HG02870 (cell line): Measurements from ENCODE around the gene CREB3L1.

Experiments
- ATAC-seq: cut with Tn5 transposase; IDR thresholded peaks from one replicate; pipeline ENCODE4 v1.9.1; 2021; ENCODE audit warnings: mild to moderate bottlenecking, moderate library complexity; ENCODE audit not compliant: unreplicated experiment

Gene CREB3L1

DNA sequence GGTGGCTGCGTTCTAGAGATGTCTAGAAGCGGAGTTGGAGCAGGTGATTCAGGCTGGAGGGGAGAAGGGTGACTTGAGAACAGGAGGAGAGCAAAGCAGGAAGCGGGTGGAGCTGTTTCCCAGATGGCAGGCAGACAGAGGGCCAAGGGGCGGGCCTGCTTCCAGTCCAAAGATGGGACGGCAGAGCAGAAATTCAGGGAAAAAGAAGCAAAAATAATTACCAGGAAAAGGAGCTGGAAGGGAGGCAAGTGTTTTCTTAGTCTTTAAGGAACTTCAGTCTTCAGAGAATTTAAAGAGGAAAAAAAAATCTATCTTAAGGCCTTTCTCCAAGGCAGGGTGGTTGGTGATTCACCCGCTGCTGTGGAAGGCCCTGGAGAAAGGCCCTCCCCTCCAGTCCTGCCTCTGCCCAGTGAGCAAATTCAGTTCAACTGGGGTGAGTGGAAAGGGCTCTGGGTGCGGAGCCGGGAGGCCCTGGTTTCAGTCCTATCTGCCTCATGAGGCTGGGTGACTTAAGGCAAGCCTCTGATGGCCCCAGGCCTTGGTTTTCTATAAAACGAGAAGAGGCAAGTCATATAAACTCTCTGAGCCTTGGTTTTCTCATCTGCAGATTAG, 4.5 kb upstream of the CREB3L1 start:
- no peak for ATAC-seq

DNA sequence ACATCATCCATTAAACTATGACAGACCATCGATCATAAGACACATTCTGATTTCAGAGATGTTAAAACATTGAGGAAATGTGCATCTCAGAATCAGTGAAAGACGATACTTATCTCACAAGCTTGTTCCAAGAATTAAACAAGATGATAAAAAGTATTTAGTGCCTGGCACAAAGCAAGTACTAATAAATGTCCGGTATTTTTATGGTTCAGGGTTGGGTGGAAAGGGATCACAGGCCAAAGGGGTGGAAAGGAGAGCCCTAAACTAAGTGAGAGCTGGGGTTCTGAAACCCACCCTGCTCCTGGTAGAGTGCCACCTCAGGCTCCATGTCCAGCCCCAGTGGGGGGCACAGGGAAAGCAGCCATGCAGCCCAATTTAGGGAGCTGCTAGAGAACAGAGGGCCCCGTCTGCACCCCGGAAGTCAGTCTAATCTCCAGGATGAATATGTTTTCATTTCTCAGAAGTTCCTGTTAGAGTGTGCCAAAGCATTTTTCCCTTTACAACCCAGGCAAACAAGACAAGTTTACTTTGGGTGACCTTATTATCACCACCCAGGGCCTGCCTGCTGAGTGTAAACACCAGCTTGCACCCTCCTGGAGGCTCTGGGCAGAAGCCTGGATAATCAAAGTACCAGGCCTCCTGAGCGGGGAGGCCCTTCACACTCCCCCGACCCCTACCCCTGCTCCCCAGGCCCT, 3.8 kb upstream of the CREB3L1 start:
- ATAC-seq = no peak

DNA sequence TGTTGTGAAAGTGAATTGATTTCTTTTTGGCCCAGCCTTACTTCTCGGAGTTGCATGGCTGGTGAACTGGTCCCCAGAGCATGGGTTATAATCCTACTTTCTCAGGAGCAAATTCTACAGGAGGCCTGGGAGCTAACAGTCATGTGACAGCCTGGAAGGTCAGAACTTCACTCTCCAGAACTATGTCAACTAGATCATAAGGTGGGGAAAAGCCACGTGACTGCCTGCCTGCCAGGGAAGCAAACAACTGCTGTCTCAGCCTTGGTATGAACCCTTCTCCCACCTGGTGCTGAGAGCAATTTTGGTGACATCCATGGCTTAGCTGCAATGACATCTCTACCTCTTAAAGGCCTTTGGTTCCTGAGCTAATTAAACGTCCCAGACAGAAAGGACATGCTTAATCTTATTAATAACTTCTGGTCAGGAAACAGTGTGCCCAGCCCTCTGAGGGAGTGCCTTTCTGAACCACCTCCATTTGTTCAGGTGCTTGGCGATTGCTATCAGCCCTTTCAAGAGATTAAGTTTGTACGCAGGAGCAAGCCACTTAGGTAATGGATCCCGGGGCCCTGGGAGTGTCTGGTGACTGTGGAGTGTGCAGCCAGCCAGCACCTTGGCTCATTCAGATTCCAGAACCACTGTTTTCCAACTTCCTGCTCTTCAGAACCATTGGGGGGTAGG, 1.4 kb upstream of the CREB3L1 start:
- no peak for ATAC-seq

DNA sequence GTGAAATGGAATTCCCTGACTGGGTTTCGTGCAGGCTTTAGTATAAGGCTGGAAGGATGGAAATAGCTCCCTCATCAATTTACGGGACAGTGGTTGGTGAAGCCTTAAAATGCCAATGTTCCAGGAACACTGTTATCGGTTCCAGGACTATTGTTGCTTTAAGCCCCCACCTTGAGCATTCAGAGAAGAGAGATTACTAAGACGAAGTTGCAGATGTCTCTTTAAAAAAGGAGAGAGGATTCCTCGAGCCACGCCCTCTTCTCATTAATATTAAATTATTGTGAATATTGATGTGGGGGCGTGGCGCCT, 195 bp upstream of the CREB3L1 start:
- no peak for ATAC-seq

DNA sequence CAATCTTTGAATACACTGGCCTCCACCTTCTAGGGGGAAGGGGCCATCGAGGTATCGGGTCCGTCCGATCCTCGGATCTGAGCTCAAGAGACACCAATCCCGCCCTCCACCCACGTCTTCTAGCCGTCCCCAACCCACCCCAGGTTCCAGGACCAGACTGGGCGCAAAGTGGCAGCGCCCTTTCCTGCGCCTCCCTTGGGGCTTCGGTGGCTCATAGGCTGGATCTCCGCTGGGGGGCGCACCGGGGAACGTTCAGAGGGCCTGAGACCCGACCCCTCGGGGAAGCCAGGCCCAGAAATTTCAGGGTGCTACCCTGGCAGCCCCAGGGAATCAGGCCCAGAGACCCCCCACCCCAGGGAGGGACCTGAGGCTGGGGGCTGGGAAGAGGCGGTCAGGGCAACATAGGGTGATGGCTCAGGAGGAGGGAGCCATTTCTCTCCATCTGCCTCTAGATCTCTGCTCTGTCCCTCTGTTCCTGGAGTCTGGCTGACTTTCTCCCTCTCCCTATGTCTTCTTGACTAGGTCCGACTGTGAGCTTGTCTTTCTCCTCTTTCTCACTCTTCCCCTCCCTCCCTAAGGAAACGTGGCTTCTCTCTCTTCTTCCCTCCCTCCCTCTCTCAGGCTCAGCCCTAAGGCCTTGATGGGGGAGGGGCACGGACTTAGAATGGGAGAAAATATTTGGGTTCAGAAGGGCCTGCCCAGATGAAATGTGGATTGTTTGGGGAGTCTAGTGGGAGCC, 1.1 kb downstream of the CREB3L1 start:
- ATAC-seq = no peak

DNA sequence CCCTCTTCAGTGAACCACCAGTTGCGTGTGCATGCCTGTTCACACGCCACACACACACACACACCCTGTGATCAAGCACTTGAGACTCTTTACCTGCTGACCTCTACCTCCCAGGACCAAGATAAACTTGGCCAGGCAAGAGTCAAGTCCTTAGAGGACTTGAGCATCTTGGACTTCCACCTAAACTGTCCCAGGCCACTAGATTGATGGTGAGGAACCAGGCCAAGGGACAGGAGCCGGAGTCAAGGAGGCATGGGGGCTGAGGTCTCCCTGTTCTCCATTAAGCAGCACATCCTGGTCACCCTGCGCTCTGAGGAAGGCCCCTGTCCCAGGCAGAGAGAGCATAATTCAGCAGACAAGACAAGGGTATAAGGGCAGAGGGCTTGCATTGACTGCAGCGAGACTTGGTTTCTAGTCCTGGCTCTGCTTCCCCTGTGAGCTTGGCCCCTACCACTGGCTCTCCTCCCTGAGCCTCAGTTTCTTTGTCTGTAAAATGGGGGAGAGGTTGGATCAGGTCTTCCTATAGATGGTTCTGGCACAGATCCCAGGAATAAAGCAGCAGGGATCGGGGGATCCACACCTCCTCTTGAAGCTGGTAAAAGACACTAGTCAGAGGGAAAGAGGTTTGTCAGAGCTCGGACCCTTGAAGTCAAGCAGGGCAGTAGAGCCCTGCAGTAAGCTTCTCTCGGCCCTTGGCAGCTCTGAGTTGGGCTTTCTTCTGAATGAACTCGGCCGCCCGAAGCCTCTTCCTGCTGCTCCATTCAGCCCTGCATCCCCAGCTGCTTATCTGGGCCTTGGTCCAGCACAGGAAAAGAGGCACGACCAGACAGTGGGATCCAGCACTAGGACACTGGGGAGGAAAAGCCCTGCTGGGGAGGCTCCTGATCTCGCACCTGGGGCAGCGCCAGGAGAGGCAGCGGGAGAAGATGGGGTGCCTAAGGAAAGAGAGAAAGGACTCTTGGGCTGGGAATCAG, 2.0 kb downstream of the CREB3L1 start:
- no peak for ATAC-seq

DNA sequence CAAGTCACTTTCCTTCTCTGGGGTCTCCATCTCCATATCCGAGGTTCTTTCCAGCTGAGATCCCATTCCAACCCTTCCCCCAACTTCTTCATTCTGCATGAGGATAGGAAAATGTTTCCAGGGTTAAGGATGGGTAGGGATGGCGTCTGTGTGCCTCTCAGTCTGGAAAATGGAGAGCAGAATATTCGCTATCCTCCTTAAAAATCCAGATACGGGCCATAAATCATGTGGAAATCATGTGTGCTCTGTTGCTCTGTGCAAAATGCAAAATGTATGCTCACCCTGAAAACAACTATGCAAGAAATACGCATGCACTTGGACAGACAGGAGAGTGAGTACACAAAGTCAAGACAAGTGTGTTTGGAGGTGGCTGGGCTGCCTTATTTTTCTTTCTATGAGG, 3.2 kb downstream of the CREB3L1 start:
- ATAC-seq = no peak

DNA sequence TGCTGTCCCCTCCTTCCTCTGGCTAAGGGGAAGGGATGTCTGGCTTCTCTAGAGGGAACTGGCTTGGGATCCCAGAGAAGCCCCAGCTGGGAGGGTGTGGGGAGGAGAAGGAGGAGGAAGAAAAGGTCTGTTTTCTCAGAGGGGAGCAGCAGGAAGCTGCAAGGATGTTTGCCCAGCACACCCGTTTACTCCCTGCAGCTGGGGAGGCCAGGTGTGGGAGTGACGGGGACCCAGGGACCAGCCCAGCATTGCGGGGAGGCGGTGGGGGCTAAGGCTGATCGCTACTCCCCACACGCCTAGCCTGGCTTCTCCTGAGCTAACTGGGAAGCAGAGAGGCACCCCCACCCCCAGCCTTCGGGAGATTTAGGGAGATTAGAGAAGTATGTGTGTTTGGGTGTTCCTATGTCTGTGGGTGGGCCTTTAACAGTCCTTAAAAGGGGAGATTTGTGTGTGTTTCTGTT, 3.9 kb downstream of the CREB3L1 start:
- ATAC-seq = no peak

DNA sequence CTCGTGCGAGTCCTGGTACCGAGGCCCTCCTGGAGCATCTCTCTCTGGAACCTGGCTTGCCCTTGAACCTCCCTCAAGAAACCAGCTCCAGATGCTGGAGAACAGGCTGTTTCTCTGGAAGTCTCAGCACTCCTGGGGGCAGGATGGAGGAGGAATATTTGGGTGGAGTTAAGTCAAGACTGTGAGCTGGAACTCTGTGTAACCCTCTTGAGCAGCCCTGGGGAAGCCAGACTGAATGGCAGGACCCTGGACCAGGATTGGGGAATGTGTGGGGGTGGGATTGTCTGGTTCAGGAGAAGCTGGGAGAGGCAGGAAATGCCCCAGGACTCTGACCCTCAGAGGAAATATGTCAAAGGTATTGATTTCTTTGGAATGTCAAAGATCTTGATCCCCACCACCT, 7.7 kb downstream of the CREB3L1 start:
- ATAC-seq = no peak

DNA sequence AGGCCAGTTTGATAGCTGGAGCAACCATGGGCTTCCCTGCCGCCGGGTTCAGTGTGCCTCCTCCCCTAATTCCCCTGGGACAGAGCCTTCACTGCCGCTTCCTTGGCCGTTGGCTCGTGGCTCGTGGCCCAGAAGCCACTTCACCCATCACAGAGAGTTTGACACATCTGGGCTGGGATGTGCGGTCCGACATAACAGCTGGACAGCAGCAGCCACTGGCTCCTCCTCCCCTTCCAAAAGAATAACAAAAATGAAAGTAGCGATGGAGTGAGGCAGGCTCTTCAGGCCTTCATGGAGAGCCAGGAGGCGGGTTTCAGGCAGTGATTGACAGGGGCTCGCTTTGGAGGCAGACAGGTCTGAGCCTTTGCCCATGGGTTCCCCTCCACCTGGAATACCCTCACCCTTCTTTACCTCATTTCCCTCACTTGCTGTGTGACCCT, 8.2 kb downstream of the CREB3L1 start:
- ATAC-seq = no peak

DNA sequence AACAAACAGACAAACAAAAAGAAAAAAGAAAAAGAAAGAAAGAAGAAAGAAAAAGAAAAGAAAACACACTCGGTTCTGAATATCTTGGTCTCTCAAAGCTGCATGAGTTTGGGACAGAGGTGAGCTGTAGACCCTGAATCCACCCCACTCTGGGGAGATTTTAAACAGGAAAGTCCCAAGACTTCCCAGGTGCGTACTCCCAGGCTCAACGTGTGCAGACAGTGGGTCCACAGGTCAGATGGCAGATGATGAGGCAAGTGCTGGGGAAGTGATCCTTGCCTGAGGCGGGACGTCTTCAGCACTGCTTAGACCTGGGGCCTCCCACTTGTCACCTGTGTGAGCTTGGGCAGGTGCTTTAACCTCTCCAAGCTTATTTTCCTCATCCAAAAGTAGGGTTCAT, 9.3 kb downstream of the CREB3L1 start:
- ATAC-seq = no peak

DNA sequence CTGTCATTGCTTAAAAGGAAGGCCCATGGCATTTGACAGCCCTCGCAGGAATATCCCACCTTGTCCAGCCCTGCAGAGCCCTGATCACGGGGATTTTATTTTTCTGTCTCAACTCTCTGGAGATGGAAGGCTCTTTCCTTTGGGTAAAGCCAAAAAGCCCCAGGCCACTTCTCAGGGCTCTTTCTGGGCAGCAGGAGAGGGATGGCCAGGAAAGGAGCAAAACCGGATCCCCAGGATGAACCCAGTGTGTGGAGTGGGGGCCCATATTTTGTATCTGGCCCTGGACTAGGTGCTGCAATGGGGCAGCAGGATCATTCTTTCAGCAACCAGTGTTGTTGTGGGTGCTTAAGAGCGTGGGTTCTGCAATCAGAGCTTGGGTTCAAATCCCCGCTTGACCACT, 11.0 kb downstream of the CREB3L1 start:
- ATAC-seq = no peak

DNA sequence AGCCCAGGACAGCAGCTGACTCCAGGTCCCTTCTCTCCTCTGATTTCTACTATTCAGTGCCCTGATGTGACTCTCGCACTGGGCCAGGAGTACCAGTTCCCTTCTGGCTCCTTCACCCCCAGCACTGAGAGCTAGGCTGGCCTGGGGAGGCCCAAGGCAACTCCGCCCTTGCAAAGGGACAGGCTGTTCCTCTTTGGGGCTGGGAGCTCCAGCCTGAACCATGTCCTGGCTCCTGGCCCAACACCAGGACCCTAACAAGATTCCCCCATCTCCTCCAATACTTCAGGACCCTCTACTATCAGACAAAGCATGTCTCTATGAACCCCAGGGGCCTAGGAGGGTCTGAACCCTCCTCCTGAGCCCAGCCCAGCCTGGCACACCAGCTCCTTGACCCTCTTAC, 12.5 kb downstream of the CREB3L1 start:
- no peak for ATAC-seq

DNA sequence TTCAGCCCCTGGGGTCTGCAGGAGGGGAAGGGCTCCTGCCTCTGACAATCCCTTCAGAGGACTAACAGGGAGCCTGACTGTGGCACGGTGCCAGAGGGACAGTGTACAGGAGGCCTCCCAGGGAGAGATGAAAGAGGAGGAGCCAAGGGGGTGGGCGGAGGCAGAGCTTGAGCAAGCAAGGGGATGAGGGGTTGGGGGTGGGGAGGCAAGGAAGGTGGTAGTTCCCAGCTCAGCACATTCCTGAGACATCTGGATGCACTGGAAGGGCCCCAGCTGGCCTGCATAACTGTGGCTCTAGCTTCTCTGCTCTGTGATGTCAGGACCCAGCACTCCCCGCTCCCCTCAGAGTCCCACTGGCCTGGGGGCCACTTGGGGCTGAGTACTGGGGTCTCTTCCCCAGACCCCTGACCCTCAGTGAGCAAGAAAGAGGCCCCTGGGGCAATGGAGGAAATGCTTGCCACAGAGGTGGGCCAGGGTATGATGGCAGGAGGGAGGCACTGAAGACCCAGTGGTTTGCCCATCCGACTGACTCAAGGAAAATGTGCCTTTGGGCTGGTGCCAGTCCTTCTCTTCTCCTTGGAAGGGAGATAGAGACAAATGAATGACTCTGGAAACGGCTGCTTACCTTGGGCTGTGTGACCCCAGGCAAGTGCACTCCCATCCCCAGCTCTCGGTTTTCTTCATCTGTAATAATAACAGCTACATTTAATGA, 13.3 kb downstream of the CREB3L1 start:
- ATAC-seq = no peak

DNA sequence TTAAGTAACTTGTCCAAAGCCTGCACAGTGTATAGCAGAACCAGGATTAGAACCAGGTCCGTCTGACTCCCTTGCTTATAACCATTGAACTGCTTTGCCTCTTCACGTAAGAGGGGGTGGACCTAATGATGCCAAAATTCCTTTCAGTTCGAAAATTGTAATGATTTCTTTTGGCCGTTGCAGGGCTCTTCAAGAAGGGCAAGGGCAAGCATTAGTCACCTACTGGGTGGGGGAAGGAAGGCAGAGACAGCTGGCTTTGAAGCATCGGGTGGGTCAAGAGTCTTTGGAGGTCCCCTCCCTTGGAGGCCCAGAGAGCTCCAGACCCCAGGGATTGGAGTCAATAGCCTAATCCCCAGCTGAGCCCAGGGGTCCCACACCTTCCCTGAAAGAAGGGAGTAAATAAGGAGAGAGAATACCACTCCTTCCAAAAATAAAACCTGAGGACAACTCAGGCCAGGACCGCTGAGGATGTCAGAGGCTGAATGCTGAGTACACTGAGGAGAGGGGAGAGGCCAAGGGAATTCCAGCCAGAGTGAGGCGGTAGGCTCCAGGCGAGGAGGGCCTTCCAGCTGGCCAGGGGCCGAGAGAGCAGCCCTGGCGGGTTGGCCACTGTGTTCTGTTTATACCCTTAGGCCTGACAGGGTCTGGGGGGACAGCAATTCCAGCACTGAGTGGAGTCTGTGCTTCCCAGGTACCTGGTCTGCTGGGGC, 14.1 kb downstream of the CREB3L1 start:
- ATAC-seq = no peak

DNA sequence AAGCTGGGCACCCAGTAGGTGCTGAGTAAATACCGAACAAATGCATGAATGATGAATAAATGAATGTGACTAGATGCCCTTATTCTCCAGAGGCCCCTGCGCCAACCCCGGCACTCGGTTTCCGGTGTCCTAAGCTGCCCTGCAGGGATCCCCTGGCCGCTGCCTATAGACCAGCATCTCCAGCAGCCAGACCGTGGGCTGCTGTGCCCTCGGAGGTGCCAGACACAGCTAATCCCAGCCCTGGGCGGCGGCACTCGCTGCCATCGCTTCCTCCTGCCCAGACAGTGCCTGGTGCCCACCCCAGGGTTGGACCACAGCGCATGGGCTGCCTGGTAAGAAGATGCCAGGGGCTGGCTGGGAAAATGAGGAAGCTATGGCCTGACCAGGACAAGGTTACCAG, 15.6 kb downstream of the CREB3L1 start:
- no peak for ATAC-seq

DNA sequence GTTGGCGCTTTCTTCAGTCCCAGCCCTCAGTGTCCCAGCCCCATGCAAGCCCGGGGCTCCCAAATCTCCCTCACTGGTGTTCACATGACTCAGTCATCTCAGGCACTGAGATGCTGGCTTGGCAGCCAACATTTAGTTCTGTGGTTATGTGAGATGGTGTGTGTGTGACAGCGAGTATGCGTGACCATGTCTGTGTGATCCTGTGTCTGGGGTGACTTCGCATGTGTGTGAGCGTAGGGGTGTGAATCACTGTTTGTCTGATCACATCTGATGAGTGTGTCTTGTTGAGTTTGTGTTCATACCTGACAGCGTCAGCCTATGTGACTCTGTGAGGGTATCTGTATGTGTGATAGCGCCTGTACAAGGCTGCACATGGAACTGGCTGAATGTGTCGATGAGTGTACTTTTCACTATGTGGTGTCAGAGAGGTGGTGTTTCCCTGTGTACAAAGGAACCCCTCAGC, 16.2 kb downstream of the CREB3L1 start:
- no peak for ATAC-seq

DNA sequence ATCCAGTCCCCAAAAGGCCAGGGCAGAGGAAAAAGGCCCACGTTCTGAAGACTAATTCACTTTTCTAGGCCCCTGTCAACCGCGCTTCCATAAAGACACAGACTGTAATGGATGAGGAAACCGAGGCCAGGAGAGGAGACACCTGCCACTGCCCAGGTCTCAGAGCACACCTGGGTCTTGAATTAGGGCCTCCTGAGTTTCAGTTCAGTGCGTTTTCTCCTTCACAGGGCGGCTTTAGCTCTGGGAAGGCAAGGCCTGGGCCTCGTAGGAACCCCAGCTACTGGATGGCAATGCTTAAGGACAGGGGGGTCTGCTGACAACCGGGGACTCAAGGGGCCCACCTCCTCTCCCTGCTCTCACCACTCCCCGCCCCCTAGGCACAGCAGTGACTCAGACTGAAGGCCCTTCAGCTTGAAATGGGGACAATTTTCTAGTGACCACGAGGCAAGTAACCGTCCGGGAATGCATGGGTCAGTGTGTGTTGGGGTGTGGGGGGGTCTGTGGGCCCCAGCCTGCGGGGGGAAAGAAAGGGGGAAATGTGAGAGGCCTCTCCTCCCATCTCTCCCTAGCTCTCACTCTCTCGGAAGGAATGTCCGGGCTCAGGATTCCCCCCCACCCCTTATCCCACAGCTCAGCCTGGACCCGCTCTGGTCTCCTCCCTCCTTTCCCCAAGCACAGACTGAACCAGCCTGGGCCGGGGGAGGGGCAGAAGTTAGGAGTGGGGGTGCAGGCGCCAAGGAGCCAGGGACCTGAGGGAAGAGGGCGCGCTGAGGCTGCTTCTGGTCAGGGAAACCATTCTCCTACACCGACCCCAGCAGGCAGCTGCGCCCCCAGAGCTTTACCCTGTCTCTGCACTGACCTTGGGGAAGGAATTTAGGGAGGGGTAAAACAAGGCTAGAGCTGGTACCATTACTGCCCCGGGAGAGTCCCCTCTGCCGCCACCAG, 17.2 kb downstream of the CREB3L1 start:
- no peak for ATAC-seq
